Left ventricle myocardium inferior (tissue), 1 donor: ENCODE results near the gene ADIPOR1. TPM values are rescaled to one million over a fixed set of nuclear protein-coding genes. Genes with fewer than 3 reads are reported as not detected.
"Not testable (repeated sequence)": the region's sequence is repeated elsewhere in the genome, so short reads cannot be mapped to it uniquely, and the experiment has no call there.

Source experiments
- DNase-seq: peaks from one replicate; pipeline ENCODE4 v3.0.0-alpha.2; 2020
- H3K27ac ChIP-seq: fragments of 200-600 bp; replicated peaks from 2 replicates; pipeline ENCODE4 v1.8.0; 2021
- H3K27me3 ChIP-seq: fragments of 200-600 bp; 2 replicates; pipeline ENCODE4 v1.8.0; 2021; ENCODE audit warnings: low read depth
- H3K36me3 ChIP-seq: fragments of 200-600 bp; 2 replicates; pipeline ENCODE4 v1.8.0; 2021
- H3K4me1 ChIP-seq: fragments of 200-600 bp; 2 replicates; pipeline ENCODE4 v1.8.0; 2021
- H3K4me3 ChIP-seq: fragments of 200-600 bp; 2 replicates; pipeline ENCODE4 v1.8.0; 2021; ENCODE audit warnings: mild to moderate bottlenecking, moderate library complexity
- H3K9me3 ChIP-seq: fragments of 200-600 bp; replicated peaks from 2 replicates; pipeline ENCODE4 v1.8.0; 2021
- CTCF ChIP-seq: fragments of 200-600 bp; IDR thresholded peaks from 2 replicates; pipeline ENCODE4 v1.8.0; 2021; ENCODE audit warnings: antibody characterized with exemption, mild to moderate bottlenecking, borderline replicate concordance
- intact Hi-C: fragments of 100-400 bp; cut with micrococcal nuclease; formaldehyde crosslinking; loops from one replicate; pipeline ENCODE4 v1.11.0; 2022
- long read RNA-seq: library from polyadenylated mRNA; unstranded; transcript quantifications from one replicate; pipeline ENCODE4 v2.0.0, GENCODE V29; 2021
- total RNA-seq: library from RNA; stranded (reverse); fragmentation: NEBNext Ultra II Directional; extraction: Animal tissue kit (Norgen Biotek cat#: 25700); gene quantifications from one replicate; pipeline ENCODE4 v1.2.1, GENCODE V29; 2021
- donor health status: DM: no; HTN: yes; CAD: no; lungs with severe emphysema.

Gene ADIPOR1
- total RNA-seq: 87.0 TPM
- long read RNA-seq, transcript ADIPOR1-201 (8 exons, 2,177 nt): major isoform, 296 of 381 reads
- long read RNA-seq, partial matches to known transcripts: 11 of 381 reads
- long read RNA-seq, other reads (novel, unspliced or antisense): 73 of 381 reads

DNA sequence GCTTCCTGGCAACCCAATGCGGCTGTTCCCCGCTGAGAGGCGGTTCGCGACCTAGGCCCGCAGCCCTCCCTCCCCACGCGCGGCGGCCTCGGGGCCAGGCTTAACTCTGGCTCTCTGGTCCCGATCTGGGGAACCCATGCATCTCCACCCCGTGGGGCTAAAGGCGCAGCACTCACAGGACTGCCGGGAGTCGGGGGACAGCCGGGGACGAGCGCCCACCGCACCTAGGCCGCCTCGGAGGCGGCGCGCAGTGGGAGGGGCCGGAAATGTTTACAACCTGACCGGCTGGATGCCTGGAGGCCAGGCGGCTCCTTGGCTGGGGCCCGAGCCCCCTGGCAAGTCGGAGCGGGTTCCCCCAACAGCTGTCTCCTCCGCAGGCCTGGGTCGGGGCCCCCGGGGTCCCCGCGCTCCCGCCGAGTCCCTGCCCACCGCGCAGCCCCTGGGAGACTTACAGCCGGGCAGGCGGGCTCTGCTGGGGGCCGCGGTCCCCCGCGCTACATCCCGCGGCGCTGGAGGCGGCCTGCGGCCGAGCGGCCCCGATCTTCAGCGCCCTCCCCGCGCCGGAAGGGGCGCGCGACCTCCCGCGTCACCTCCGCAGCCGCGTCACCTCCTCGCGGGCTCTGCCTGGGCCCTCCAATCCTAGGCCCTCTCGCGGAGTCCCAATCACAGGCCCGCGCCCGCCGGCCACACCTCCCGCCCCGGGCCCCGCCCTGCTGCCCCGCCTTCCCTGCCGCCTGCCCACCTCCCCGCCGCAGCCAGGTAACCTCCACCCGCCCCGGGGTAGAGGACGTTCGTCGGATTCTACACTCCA is at the start of gene ADIPOR1:
Gene ADIPOR1, minus strand, starts transcription at position 580 of the 811 bp plus-strand sequence. CDS start 7,242 bp downstream, outside the sequence.
- Histone ChIP-seq H3K4me1 (peaks cover 78% of the 10 kb centered on the region), H3K27ac (peak within 1 kb of the TSS; percentile 92), H3K27me3 (no peaks in the 10 kb centered on the region), H3K4me3 (peak within 1 kb of the TSS; percentile 98), H3K36me3 (peaks cover 18% of the 10 kb centered on the region), H3K9me3 (no peaks in the 10 kb centered on the region)
- intact Hi-C loops: no loop called here
- peak; percentile 92 for DNase-seq
- peak; percentile 38 for TF ChIP-seq CTCF

GRCh38 chr1:203006948-203007871 is 49.1 kb upstream of the ADIPOR1 start, which contains the start of gene TMEM183A:
TMEM183A (plus strand) TSS chr1:203007374; CDS start chr1:203007466, 92 bp downstream.
- H3K4me1 ChIP-seq: peaks cover 48% of the 10 kb centered on the region
- intact Hi-C loops: loop anchor here (10.0 kb wide), 1 partner anchor 252 kb away; no protein-coding TSS in a partner anchor
- peak within 1 kb of the TSS; percentile 92 for H3K27ac ChIP-seq
- no peak for TF ChIP-seq CTCF
- peak; percentile 95 for DNase-seq
- no peaks in the 10 kb centered on the region for H3K27me3 ChIP-seq
- peak within 1 kb of the TSS; percentile 95 for H3K4me3 ChIP-seq
- peaks cover 34% of the 10 kb centered on the region for H3K36me3 ChIP-seq
- H3K9me3 ChIP-seq: no peaks in the 10 kb centered on the region

DNA sequence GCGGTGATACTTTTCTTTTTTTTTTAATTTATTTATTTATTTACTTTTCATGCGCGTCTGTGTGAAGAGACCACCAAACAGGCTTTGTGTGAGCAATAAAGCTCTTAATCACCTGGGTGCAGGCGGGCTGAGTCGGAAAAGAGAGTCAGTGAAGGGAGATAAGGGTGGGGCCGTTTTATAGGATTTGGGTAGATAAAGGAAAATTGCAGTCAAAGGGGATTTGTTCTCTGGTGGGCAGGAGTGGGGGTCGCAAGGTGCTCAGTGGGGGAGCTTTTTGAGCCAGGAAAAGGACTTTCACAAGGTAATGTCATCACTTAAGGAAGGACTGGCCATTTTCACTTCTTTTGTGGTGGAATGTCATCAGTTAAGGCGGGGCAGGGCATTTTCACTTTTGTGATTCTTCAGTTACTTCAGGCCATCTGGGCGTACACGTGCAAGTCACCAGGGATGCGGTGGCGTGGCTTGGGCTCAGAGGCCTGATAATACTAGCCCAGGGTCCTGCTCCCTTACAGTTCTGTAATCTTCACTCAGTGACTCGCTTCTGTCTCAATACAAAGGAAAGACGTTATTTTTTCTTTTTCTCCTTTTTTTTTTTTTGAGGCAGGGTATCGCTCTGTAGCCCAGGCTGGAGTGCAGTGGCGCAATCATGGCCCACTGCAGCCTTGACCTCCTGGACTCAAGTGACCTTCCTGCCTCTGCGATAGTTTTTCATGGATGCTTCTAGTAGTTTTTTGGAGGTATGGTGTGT is 47.5 kb upstream of the ADIPOR1 start:
- H3K4me3 ChIP-seq: peak overlapping the region; percentile 95

DNA sequence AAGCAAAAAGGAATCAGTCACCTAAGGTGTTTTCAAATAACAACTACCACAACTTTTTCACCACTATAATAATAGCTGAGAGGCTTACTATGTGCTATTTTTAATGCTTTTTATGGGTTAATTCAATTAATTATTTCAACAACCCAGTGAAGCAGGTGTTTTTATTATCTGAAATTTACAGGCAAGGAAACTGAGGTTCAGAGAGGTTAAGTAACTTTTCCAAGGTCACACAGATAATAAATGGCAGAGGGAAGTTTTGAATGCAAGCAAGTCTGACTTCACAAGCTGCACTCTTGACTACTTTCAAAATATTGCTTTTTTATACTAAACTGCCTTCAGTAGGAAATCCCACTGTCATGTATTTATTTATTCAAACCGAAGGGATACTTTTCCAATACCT is 44.8 kb upstream of the ADIPOR1 start:
- Histone ChIP-seq H3K27me3 (no peaks in the 10 kb centered on the region), H3K4me3 (no peak overlapping the region), H3K27ac (no peak overlapping the region), H3K36me3 (no peaks in the 10 kb centered on the region), H3K4me1 (peaks cover 24% of the 10 kb centered on the region), H3K9me3 (no peaks in the 10 kb centered on the region)
- no peak for TF ChIP-seq CTCF
- DNase-seq: no peak
- intact Hi-C loops: loop anchor here (10.0 kb wide), 1 partner anchor 248 kb away; no protein-coding TSS in a partner anchor

More for the DNA sequence above, 47.5 kb upstream of the ADIPOR1 start:
- Histone ChIP-seq H3K4me1 (peaks cover 43% of the 10 kb centered on the region), H3K36me3 (peaks cover 21% of the 10 kb centered on the region)
- intact Hi-C loops: loop anchor here (10.0 kb wide), 1 partner anchor 251 kb away; no protein-coding TSS in a partner anchor
- H3K9me3 ChIP-seq, H3K27ac ChIP-seq, H3K27me3 ChIP-seq, DNase-seq: not testable (repeated sequence)

GRCh38 chr1:203001986-203002385 is 43.9 kb upstream of the ADIPOR1 start:
- no peak for TF ChIP-seq CTCF
- Histone ChIP-seq H3K9me3 (no peaks in the 10 kb centered on the region), H3K36me3 (no peaks in the 10 kb centered on the region), H3K4me3 (no peak overlapping the region), H3K27ac (no peak overlapping the region), H3K4me1 (peaks cover 16% of the 10 kb centered on the region), H3K27me3 (no peaks in the 10 kb centered on the region)
- intact Hi-C loops: loop anchor here (10.0 kb wide), 1 partner anchor 247 kb away; no protein-coding TSS in a partner anchor
- no peak for DNase-seq
